GM10847 (cell line): ENCODE measurements around the gene TGM5.

Source experiments
- POLR2A ChIP-seq: IDR thresholded peaks from 2 replicates; pipeline ENCODE4 v1.6.1; 2011; ENCODE audit not compliant: insufficient read length; ENCODE audit errors: extremely low read depth

Gene TGM5

GRCh38 chr15:43198992-43199391 is 67.7 kb downstream of the TGM5 start:
- TF ChIP-seq POLR2A = no peak

DNA sequence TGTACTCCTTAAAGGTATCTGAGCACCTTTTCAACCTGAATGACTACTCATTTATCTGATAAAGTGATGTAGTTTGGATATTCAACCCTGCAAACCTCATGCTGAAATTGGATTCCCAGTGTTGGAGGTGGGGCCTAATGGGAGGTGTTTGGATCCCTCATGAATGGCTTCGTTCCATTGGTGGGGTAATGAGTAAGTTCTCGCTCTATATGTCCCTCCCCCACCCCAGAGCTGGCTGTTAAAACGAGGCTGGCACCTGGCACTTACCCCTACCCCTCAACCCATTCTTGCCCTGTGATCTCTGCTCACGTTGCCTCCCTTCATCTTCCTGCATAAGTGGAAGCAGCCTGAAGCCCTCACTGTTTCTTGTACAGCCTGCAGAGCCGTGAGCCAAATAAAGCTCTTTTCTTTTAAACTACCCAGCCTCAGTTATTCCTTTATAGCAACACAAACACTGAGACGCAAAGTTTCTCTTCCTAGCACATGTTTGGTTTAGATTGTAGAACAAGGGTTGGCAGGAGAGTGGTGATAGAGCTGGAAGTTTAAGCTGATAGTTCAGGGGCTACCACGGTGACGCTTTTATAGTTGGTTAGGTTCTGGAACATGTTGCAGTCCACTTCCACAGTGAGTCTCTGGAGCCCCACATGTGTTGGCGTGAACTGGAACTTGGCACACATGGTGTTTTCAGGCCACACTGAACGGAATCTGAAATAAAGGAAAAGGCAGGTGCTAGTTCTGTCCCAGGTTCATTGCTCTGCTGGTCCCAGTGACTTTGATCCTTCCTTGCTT is 69.8 kb downstream of the TGM5 start:
- no peak for TF ChIP-seq POLR2A

DNA sequence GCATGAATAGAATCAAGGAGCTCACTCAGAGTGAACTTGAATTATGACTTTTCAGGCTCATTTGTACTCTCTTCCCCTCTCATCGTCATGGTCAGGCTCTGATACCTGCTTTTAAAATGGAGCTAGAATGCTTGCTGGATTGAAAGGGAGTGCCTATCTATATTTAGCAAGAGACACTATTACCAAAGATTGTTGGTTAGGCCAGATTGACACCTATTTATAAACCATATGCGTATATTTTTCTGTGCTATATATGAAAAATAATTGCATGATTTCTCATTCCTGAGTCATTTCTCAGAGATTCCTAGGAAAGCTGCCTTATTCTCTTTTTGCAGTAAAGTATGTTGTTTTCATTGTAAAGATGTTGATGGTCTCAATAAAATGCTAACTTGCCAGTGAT is 71.9 kb downstream of the TGM5 start:
- no peak for TF ChIP-seq POLR2A

GRCh38 chr15:43193710-43194109 is 73.0 kb downstream of the TGM5 start:
- no peak for TF ChIP-seq POLR2A

DNA sequence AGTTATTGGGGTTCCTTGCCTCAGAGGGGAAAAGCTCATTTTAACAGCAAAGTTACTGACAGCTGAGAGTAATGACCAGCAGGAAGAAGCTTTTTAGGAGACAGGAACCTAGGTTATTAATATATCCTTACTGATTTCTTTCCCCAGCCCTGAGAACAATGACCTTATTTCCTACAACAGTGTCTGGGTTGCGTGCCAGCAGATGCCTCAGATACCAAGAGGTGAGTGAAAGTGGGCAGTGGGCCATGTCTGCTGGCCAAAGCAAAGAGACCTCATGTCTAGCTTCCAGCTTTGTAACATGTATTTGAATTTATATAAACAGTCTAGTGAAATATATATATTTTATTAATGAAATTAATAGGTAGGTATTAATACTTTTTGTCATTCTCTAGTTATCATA is 76.5 kb downstream of the TGM5 start:
- no peak for TF ChIP-seq POLR2A

GRCh38 chr15:43189296-43189695 is 77.4 kb downstream of the TGM5 start:
- TF ChIP-seq POLR2A = no peak

- no peak for TF ChIP-seq POLR2A
Measured at GRCh38 chr15:43187544-43188155, 79.1 kb downstream of the TGM5 start.

- TF ChIP-seq POLR2A = no peak
Measured at GRCh38 chr15:43186003-43186353, 80.8 kb downstream of the TGM5 start.

- peak; percentile 90 for TF ChIP-seq POLR2A
Measured at GRCh38 chr15:43185157-43186002, 81.3 kb downstream of the TGM5 start, which contains the start of gene CCNDBP1. Gene CCNDBP1, plus strand, starts transcription at chr15:43185403. Its CDS starts 96 bp downstream, at chr15:43185499.

DNA sequence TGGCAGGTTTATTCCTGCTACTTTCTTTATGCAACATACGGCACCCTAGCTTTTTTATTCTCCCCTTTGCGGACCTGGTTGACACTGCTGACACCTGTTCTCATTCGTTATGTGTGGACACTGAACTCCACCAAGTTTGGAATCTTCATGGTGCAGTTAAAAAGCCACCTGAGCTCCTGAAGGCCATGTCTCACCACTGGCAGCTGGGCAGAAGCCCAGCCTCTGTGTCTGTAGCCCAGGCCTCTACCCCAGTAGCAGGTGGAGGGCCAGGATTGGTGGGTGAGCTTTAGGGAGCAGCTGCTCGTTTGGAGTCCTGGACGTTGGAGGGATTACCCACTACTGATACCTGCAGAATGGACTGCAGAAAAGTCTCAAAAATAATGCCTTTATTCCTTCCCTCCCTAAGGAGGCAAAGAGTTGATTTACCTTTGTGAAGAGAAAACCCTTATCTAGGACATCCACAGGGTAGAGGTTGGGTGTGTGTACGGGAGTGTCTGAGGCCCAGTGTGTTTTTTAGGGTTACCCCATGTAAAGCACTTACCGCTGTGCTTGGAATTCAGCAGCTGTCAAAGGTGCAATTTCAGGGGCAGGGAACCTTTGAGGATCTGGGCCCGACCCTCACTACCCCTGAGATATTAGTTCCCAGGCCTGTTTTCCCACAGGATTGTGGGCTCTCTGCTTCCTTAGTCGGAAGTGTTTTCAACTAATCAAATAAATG is 82.2 kb downstream of the TGM5 start:
- TF ChIP-seq POLR2A = no peak

- TF ChIP-seq POLR2A = no peak
Measured at GRCh38 chr15:43183270-43183669, 83.5 kb downstream of the TGM5 start.
